IPS-15b (cell line): ENCODE results near the gene RTBDN.

Experiments used
- H3K27me3 ChIP-seq: one replicate; pipeline ENCODE4 v1.6.1; 2013; ENCODE audit warnings: low read length; ENCODE audit not compliant: control insufficient read depth, insufficient read depth
- H3K36me3 ChIP-seq: one replicate; pipeline ENCODE4 v1.6.1; 2013; ENCODE audit warnings: low read length; ENCODE audit not compliant: control insufficient read depth, insufficient read depth
- H3K4me1 ChIP-seq: one replicate; pipeline ENCODE4 v1.6.1; 2013; ENCODE audit warnings: mild to moderate bottlenecking, low read length; ENCODE audit not compliant: control insufficient read depth, insufficient read depth
- H3K4me3 ChIP-seq: one replicate; pipeline ENCODE4 v1.5.1; 2013; ENCODE audit warnings: low read depth, low read length
- H3K9ac ChIP-seq: one replicate; pipeline ENCODE4 v1.6.1; 2013; ENCODE audit warnings: low read depth, mild to moderate bottlenecking, low read length
- H3K9me3 ChIP-seq: one replicate; pipeline ENCODE4 v1.6.1; 2013; ENCODE audit warnings: mild to moderate bottlenecking, low read length; ENCODE audit not compliant: control insufficient read depth, insufficient read depth

RTBDN gene

GRCh38 chr19:12779162-12779993, 55.0 kb downstream of the RTBDN start:
- Histone ChIP-seq H3K9me3 (no peaks in the 10 kb centered on the region), H3K4me1 (peaks cover 12% of the 10 kb centered on the region), H3K27me3 (no peaks in the 10 kb centered on the region), H3K36me3 (peaks cover 1% of the 10 kb centered on the region), H3K4me3 (peak overlapping the region; percentile 76), H3K9ac (peak overlapping the region; percentile 17)

- no peaks in the 10 kb centered on the region for H3K27me3 ChIP-seq
- H3K9me3 ChIP-seq: no peaks in the 10 kb centered on the region
- H3K4me3 ChIP-seq: peak overlapping the region; percentile 76
- peaks cover 11% of the 10 kb centered on the region for H3K4me1 ChIP-seq
- H3K9ac ChIP-seq: peak overlapping the region; percentile 17
- H3K36me3 ChIP-seq: peaks cover 3% of the 10 kb centered on the region
Observed at GRCh38 chr19:12778905-12779161, 55.5 kb downstream of the RTBDN start.

GRCh38 chr19:12778017-12778904, 56.1 kb downstream of the RTBDN start:
- Histone ChIP-seq H3K9ac (no peak overlapping the region), H3K9me3 (no peaks in the 10 kb centered on the region), H3K4me1 (peaks cover 8% of the 10 kb centered on the region), H3K36me3 (peaks cover 3% of the 10 kb centered on the region), H3K27me3 (no peaks in the 10 kb centered on the region), H3K4me3 (peak overlapping the region; percentile 76)

DNA sequence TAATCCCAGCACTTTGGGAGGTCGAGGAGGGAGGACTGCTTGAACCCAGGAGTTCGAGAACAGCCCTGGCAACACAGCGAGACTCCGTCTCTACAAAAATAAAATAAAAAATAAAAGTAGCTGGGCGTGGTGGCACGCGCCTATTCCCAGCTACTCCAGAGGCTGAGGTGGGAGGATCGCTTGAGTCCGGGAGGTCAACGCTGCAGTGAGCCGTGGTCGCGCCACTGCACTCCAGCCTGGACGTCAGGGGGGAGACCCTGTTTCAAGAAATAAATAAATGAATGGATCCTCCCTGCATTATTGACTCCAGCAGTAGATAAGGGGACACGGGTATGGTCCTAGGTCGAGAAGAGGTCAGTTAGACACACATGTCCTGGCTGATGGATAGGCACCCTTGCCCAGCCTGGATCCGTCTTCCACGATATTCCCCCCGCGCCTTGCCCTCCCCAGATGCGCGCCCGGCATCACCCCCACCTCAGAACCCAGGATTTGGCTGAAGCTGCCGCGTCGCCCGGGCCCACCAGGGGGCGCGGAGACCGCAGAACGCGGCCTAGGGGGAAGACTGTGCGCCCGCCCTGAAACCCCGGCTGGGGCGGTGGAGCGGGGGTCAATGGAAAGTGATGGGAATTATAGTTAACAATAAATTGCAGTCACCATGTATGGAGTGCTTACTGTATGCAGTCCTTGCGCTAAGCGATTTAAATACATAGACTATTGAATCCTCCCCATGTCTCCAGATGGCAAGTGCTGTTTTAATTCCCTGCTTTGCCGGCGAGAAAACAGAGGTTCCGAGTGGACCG, 57.0 kb downstream of the RTBDN start:
- no peaks in the 10 kb centered on the region for H3K9me3 ChIP-seq
- peaks cover 3% of the 10 kb centered on the region for H3K36me3 ChIP-seq
- peaks cover 8% of the 10 kb centered on the region for H3K4me1 ChIP-seq
- peak overlapping the region; percentile 76 for H3K4me3 ChIP-seq
- H3K27me3 ChIP-seq: no peaks in the 10 kb centered on the region
- no peak overlapping the region for H3K9ac ChIP-seq
